Stomach (tissue), 9 donors: ENCODE results near the gene SRPK3. TPM values are rescaled to one million over a fixed set of nuclear protein-coding genes. Genes with fewer than 3 reads are reported as not detected.

ENCODE experiments used
- DNase-seq, 2 donors: peaks; one replicate each; pipeline versions ENCODE4 v3.0.0 to v3.0.0-alpha.2; 2013 to 2019
- H3K27ac ChIP-seq, 5 donors: fragments of 200-600 bp in 4 of 5; sonication (generic) in 4 of 5; one replicate each; pipeline ENCODE4 v1.5.1; 2013 to 2019; ENCODE audit warnings: mild to moderate bottlenecking in 1 of 5, moderate library complexity in 1 of 5
- H3K27me3 ChIP-seq, 3 donors: fragments of 200-600 bp; sonication (generic); one replicate each; pipeline ENCODE4 v1.5.1; 2017 to 2019; ENCODE audit warnings: mixed run types in 1 of 3
- H3K36me3 ChIP-seq, 4 donors: fragments of 200-600 bp; sonication (generic); 1 replicate in 3 of 4; 2 replicates in 1 of 4; pipeline ENCODE4 v1.5.1; 2016 to 2019
- H3K4me1 ChIP-seq, 4 donors: fragments of 200-600 bp; sonication (generic); one replicate each; pipeline ENCODE4 v1.5.1; 2016 to 2019
- H3K4me3 ChIP-seq, 4 donors: fragments of 200-600 bp; sonication (generic) in 3 of 4; one replicate each; pipeline ENCODE4 v1.5.1; 2016 to 2019; ENCODE audit warnings: mild to moderate bottlenecking in 1 of 4
- H3K9me3 ChIP-seq, 4 donors: fragments of 200-600 bp; sonication (generic); one replicate each; pipeline ENCODE4 v1.5.1; 2016 to 2019
- EP300 ChIP-seq: sonication (generic); formaldehyde crosslinking; IDR thresholded peaks from one replicate; pipeline ENCODE4 v1.6.1; 2017; ENCODE audit warnings: antibody characterized with exemption
- POLR2A ChIP-seq, 4 donors: fragments of 450-650 bp; IDR thresholded peaks; one replicate each; pipeline ENCODE4 v1.6.1; 2016; ENCODE audit warnings: antibody characterized with exemption in 4 of 4, control low read depth in 2 of 4, mild to moderate bottlenecking in 1 of 4, moderate library complexity in 1 of 4
- POLR2AphosphoS5 ChIP-seq, 3 donors: sonication (generic); formaldehyde crosslinking; IDR thresholded peaks; one replicate each; pipeline ENCODE4 v1.6.1; 2016; ENCODE audit warnings: antibody characterized with exemption in 3 of 3
- WGBS, 5 donors: extraction: QIAGEN DNeasy Blood & Tissue Kit in 3 of 5; methylation state at CpG; one replicate each; pipeline versions ENCODE4 v1.1.5 to v1.1.7; 2013 to 2018; 5-methylcytosine and 5-hydroxymethylcytosine counted together
- intact Hi-C: fragments of 100-400 bp; cut with DNase I; formaldehyde crosslinking; loops from one replicate; pipeline ENCODE4 v1.15.1; 2023; ENCODE audit warnings: low total_unique reads
- polyA plus RNA-seq, 3 donors: library from polyadenylated mRNA; stranded (reverse); fragments of 200-250 nt; gene quantifications; one replicate each; pipeline ENCODE4 v1.2.3, GENCODE V29; 2013
- total RNA-seq, 5 donors: library from RNA; depleted of rRNA; stranded (reverse); fragments of >200 nt; gene quantifications; one replicate each; pipeline versions ENCODE4 v1.1.0 to v1.2.3, GENCODE V29; 2014 to 2016
- TF ChIP-seq, protein P1 (sequence below), 7 experiments: fragments of 450-650 bp in 4 of 7; fragments of 200-600 bp in 3 of 7; sonication (generic) in 3 of 7; IDR thresholded peaks; one replicate each; pipeline ENCODE4 v1.5.1; 2016 to 2019; ENCODE audit warnings: antibody characterized with exemption in 7 of 7, control low read depth in 2 of 7, mild to moderate bottlenecking in 1 of 7
- donor health status: healthy with polysubstance abuse.
- donor health status: Bipolar disorder and iron deficiency.
- donor health status: healthy.

SRPK3 gene
- total and polyA plus RNA-seq, 8 donors = 0.35 to 3.6 (median 1.3) TPM; not detected in 2

DNA sequence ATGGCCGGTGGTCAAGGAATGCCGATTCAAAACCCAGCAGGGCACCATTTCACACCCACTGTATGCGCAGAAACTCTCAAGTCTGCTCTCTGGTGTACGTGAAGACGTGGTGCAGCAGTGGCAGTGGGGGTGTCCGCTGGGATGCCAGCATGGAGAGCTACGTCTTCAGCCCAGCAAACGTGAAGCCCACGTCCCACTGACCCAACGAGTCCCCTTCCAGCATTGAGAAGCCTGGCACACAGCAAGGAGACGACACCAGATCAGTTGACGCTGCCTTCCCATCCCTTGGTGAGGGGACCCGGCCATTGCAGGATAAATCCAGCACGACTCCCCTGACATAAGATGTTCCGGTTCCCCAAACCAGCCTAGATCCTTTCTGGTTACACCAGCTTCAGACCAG is 19.0 kb upstream of the SRPK3 start:
- peaks cover 0 to 30% (median 26%) of the 10 kb centered on the region in 4 donors for H3K4me1 ChIP-seq
- H3K4me3 ChIP-seq = no peak overlapping the region
- intact Hi-C loops = loop anchor here (5.0 kb wide), 1 partner anchor 190 kb away; no protein-coding TSS in a partner anchor
- H3K27ac ChIP-seq = no peak overlapping the region
- no peak for DNase-seq
- peaks cover 0 to 3% (median 0%) of the 10 kb centered on the region in 3 donors for H3K27me3 ChIP-seq
- H3K9me3 ChIP-seq = peaks cover 0 to 12% (median 5%) of the 10 kb centered on the region in 4 donors
- TF ChIP-seq POLR2A (IDR thresholded peaks at IDR 0.05) (no peak), EP300 (no peak), POLR2AphosphoS5 (IDR thresholded peaks at IDR 0.05) (no peak)
- TF ChIP-seq, protein P1, sequence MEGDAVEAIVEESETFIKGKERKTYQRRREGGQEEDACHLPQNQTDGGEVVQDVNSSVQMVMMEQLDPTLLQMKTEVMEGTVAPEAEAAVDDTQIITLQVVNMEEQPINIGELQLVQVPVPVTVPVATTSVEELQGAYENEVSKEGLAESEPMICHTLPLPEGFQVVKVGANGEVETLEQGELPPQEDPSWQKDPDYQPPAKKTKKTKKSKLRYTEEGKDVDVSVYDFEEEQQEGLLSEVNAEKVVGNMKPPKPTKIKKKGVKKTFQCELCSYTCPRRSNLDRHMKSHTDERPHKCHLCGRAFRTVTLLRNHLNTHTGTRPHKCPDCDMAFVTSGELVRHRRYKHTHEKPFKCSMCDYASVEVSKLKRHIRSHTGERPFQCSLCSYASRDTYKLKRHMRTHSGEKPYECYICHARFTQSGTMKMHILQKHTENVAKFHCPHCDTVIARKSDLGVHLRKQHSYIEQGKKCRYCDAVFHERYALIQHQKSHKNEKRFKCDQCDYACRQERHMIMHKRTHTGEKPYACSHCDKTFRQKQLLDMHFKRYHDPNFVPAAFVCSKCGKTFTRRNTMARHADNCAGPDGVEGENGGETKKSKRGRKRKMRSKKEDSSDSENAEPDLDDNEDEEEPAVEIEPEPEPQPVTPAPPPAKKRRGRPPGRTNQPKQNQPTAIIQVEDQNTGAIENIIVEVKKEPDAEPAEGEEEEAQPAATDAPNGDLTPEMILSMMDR (IDR thresholded peaks at IDR 0.05) = no peak
- no peaks in the 10 kb centered on the region for H3K36me3 ChIP-seq
- WGBS, 5 donors = 81 to 88% (median 86%) methylated on average over 12 to 15 of the region's 15 CpGs

- Histone ChIP-seq H3K4me1 (peaks cover 0 to 34% (median 26%) of the 10 kb centered on the region in 4 donors), H3K36me3 (no peaks in the 10 kb centered on the region), H3K27ac (no peak overlapping the region), H3K27me3 (peaks cover 0 to 3% (median 0%) of the 10 kb centered on the region in 3 donors), H3K9me3 (peaks cover 0 to 6% (median 2%) of the 10 kb centered on the region in 4 donors), H3K4me3 (no peak overlapping the region)
- intact Hi-C loops = loop anchor here (5.0 kb wide), 1 partner anchor 190 kb away; no protein-coding TSS in a partner anchor
- no peak for DNase-seq
- 80 to 91% (median 86%) methylated on average over 3 to 14 of the region's 14 CpGs for WGBS, 5 donors
- TF ChIP-seq POLR2A (IDR thresholded peaks at IDR 0.05) = no peak
- TF ChIP-seq EP300 = no peak
- TF ChIP-seq, protein P1 (IDR thresholded peaks at IDR 0.05) = no peak
- no peak for TF ChIP-seq POLR2AphosphoS5 (IDR thresholded peaks at IDR 0.05)
Measured at GRCh38 chrX:153762626-153763173, 18.1 kb upstream of the SRPK3 start.

GRCh38 chrX:153763298-153763932 is 17.4 kb upstream of the SRPK3 start:
- peaks cover 0 to 6% (median 0%) of the 10 kb centered on the region in 4 donors for H3K9me3 ChIP-seq
- peaks cover 0 to 34% (median 26%) of the 10 kb centered on the region in 4 donors for H3K4me1 ChIP-seq
- H3K4me3 ChIP-seq = no peak overlapping the region
- no peak for TF ChIP-seq POLR2AphosphoS5 (IDR thresholded peaks at IDR 0.05)
- no peak for TF ChIP-seq POLR2A (IDR thresholded peaks at IDR 0.05)
- no peak for TF ChIP-seq EP300
- TF ChIP-seq, protein P1 (IDR thresholded peaks at IDR 0.05) = no peak
- no peaks in the 10 kb centered on the region for H3K36me3 ChIP-seq
- H3K27me3 ChIP-seq = peaks cover 0 to 3% (median 0%) of the 10 kb centered on the region in 3 donors
- WGBS, 5 donors = 72 to 90% (median 84%) methylated on average over 12 to 18 of the region's 18 CpGs
- H3K27ac ChIP-seq = no peak overlapping the region
- intact Hi-C loops = loop anchor here (5.0 kb wide), 1 partner anchor 189 kb away; no protein-coding TSS in a partner anchor
- DNase-seq = no peak

DNA sequence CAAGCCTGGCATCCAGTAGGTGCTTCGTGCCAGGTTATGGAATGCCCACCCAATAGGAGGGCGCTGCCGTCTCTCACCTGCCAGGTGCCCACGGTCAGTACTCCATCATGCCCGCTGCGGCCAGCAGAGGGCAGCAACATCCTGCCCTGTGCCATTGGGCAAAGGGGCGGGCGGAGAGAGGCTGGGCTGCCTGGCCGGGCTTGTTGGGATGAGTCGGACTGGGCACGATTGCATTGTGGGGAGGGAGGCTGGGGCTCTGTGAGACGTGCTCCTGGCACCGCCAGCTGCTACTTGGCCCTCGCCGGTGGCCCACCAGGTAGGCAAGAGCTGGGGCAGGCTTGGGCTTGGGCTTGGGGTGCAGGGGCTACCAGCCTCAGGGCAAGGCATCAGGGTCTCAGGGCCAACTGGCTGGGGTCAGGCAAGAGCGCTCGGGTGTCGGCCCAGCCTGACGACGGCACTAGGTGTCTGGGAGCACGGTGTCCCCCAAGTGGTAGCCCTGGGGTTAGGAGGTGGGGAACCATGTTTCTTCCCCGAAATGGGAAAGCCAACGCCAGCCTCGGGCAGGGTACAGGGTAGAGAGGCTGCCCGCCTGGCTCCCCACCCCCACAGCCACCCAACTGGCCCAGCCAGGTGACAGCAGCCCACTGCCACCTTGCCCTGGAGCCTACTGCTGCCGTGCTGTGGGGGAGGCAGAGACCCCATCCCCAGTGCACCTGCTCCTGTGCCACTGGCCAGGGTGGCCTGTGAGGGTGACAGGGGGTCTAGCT is 16.7 kb upstream of the SRPK3 start, which contains the start of gene PLXNB3:
TSS of gene PLXNB3 (plus strand) at position 261 of the 767 bp plus-strand sequence. CDS start 1,287 bp downstream, outside the sequence.
- Histone ChIP-seq H3K4me1 (peaks cover 0 to 34% (median 26%) of the 10 kb centered on the region in 4 donors), H3K4me3 (peak within 1 kb of the TSS; percentile 17 to 34 (median 31)), H3K27me3 (peaks cover 0 to 3% (median 0%) of the 10 kb centered on the region in 3 donors), H3K27ac (peak within 1 kb of the TSS in 3 of 5 donors; percentile 20 to 76 (median 72)), H3K36me3 (no peaks in the 10 kb centered on the region), H3K9me3 (no peaks in the 10 kb centered on the region)
- TF ChIP-seq POLR2A (IDR thresholded peaks at IDR 0.05) = no peak
- peak in 1 of 3 donors; percentile 68 for TF ChIP-seq POLR2AphosphoS5 (IDR thresholded peaks at IDR 0.05)
- TF ChIP-seq, protein P1 (IDR thresholded peaks at IDR 0.05) = peak in 5 of 7 experiments; percentile 53 to 90 (median 72)
- WGBS, 5 donors = 0 to 30% (median 9%) methylated on average over 6 to 26 of the region's 26 CpGs
- peak; percentile 88 to 89 for DNase-seq
- intact Hi-C loops = loop anchor here (5.0 kb wide), 1 partner anchor 188 kb away; no protein-coding TSS in a partner anchor
